Measurements from ENCODE around the gene SASH3. TPM values are rescaled to one million over a fixed set of nuclear protein-coding genes. Genes with fewer than 3 reads are reported as not detected.

The SASH3 gene
- total RNA-seq, 1 experiment from 2014 or later: 0.42 TPM

DNA sequence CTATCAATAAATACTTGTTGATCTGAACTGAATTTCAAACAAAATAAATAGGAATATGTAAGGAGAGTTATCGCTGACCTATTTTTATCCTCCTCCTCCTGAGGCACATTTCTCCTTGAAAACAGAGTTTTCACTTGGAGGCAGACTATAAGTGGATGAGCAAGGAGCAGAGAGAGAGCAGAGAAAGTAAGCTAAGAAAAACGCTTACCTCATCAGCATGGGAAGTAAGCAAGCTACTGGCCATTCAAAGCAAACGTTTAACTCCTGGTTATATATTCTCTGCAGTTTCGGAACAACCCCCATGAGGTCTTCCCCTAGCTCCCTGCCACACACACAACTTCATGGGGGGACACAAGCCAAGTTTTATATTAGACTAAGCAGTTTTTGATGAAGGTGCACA lies 50.7 kb downstream of the SASH3 start:
- Histone ChIP-seq H3K27me3 (ENCODE audit: insufficient read depth, low read length) (no peaks in the 10 kb centered on the region), H3K9me3 (ENCODE audit: control insufficient read depth in 1 of 2, insufficient read depth in 1 of 2, low read depth in 1 of 2, low read length in 2 of 2) (no peaks in the 10 kb centered on the region), H3K79me2 (ENCODE audit: insufficient read depth, low read length) (0 out of 2 replicates have a peak, but pooled peaks cover 3% of the 10 kb centered on the region), H4K20me1 (ENCODE audit: insufficient read depth) (no peaks in the 10 kb centered on the region), H2AFZ (ENCODE audit: low read depth, low read length, poor library complexity, severe bottlenecking) (no peak overlapping the region), H3K27ac (ENCODE audit: low read depth, low read length) (no peak overlapping the region), H3K9ac (ENCODE audit: low read length) (no peak overlapping the region), H3K36me3 (ENCODE audit: control insufficient read depth in 1 of 2, insufficient read depth in 2 of 2, low read length in 2 of 2) (no peaks in the 10 kb centered on the region), H3K4me1 (ENCODE audit: control insufficient read depth in 1 of 2, insufficient read depth in 2 of 2, low read length in 2 of 2) (no peaks in the 10 kb centered on the region), H3K9me2 (ENCODE audit: insufficient read depth) (no peaks in the 10 kb centered on the region), H3K4me2 (ENCODE audit: low read length) (no peak overlapping the region), H3K4me3 (replicated peaks in 1 of 2; ENCODE audit: low read depth in 1 of 2, low read length in 2 of 2) (no peak overlapping the region)
- TF ChIP-seq TCF7L2 (IDR thresholded peaks at IDR 0.05; ENCODE audit: borderline replicate concordance, extremely low read depth, insufficient read depth, insufficient read length) (no peak), SP1 (IDR thresholded peaks at IDR 0.05; ENCODE audit: low read depth) (no peak)
- TF ChIP-seq, protein P1, sequence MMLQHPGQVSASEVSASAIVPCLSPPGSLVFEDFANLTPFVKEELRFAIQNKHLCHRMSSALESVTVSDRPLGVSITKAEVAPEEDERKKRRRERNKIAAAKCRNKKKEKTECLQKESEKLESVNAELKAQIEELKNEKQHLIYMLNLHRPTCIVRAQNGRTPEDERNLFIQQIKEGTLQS (IDR thresholded peaks at IDR 0.05): no peak
- ATAC-seq (no peak), DNase-seq (ENCODE audit: low read depth, low spot score) (no peak)
- ChIA-PET CTCF (no interaction called here), RAD21 (ENCODE audit: low non-redundant PET in 1 of 2, low total read pairs in 2 of 2, uncharacterized antibody in 2 of 2, unreplicated experiment in 2 of 2) (no interaction called here), POLR2A (no interaction called here)
- intact Hi-C loops (cut with micrococcal nuclease): no loop called here
- BruUV-seq (replicated peaks): no TSS peak

DNA sequence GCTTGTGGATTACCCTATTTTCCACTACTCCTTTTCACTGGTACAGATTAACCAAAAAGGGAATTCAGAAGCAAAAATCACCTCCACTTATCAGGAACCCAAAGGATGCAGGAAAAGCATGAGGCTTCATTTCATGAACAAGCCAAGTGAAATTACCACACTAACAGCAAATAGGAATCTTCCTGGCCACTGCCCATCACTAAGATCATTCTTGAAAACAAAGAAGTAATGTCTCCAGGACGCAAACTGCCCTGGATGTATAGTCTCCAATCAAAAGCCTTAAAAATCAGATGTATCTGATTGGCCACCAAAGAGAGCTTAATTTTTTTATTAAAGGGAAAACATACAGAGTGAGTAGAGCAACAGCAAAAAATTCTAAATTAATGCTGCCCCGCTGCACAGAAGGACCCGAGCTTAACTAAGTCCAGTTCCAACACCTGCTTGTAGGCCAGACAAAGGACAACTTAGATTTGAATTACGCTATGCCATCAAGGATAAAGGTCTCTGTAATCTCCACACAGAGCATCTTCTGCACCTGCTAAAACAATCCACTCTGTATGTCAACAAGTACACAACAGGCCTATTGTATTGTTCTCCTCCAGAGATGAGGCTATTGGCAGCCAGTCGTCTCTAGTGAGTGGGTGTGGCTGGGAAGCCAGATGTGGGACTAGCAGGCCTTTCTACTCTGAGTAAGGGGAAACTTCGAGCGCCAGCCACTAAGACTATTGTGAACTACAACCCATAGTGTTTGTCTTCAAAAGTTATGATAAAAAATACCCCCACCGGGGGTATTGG lies 51.5 kb downstream of the SASH3 start:
- intact Hi-C loops (cut with micrococcal nuclease): no loop called here
- no peaks in the 10 kb centered on the region for H3K9me2 ChIP-seq (ENCODE audit: insufficient read depth)
- DNase-seq (ENCODE audit: low read depth, low spot score): no peak
- H3K4me3 ChIP-seq (replicated peaks in 1 of 2; ENCODE audit: low read depth in 1 of 2, low read length in 2 of 2): no peak overlapping the region
- ChIA-PET RAD21 (ENCODE audit: low non-redundant PET in 1 of 2, low total read pairs in 2 of 2, uncharacterized antibody in 2 of 2, unreplicated experiment in 2 of 2) (no interaction called here), POLR2A (no interaction called here), CTCF (no interaction called here)
- no peak overlapping the region for H3K27ac ChIP-seq (ENCODE audit: low read depth, low read length)
- ATAC-seq: no peak
- TF ChIP-seq ZFX (IDR thresholded peaks at IDR 0.05): no peak
- no peak for TF ChIP-seq POLR2A (IDR thresholded peaks at IDR 0.05; ENCODE audit: borderline replicate concordance, extremely low read depth, insufficient read depth, insufficient read length)
- no peak for TF ChIP-seq POLR2AphosphoS5 (IDR thresholded peaks at IDR 0.05; ENCODE audit: low read depth, low read length)
- TF ChIP-seq, protein P2, sequence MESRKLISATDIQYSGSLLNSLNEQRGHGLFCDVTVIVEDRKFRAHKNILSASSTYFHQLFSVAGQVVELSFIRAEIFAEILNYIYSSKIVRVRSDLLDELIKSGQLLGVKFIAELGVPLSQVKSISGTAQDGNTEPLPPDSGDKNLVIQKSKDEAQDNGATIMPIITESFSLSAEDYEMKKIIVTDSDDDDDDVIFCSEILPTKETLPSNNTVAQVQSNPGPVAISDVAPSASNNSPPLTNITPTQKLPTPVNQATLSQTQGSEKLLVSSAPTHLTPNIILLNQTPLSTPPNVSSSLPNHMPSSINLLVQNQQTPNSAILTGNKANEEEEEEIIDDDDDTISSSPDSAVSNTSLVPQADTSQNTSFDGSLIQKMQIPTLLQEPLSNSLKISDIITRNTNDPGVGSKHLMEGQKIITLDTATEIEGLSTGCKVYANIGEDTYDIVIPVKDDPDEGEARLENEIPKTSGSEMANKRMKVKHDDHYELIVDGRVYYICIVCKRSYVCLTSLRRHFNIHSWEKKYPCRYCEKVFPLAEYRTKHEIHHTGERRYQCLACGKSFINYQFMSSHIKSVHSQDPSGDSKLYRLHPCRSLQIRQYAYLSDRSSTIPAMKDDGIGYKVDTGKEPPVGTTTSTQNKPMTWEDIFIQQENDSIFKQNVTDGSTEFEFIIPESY (IDR thresholded peaks at IDR 0.05; ENCODE audit: extremely low read depth, insufficient replicate concordance, low read length): no peak
- TF ChIP-seq, protein P1 (IDR thresholded peaks at IDR 0.05): no peak
- TF ChIP-seq RAD21 (IDR thresholded peaks at IDR 0.05; ENCODE audit: low read depth): no peak
- no peak for TF ChIP-seq YY1 (IDR thresholded peaks at IDR 0.05; ENCODE audit: extremely low read depth, insufficient replicate concordance, low read depth, low read length)
- no peak for TF ChIP-seq ZNF274 (IDR thresholded peaks at IDR 0.05; ENCODE audit: low read depth, low read length)
- no peak for TF ChIP-seq ELF1 (IDR thresholded peaks at IDR 0.05; ENCODE audit: borderline replicate concordance, low read depth)
- TF ChIP-seq EGR1 (IDR thresholded peaks at IDR 0.05; ENCODE audit: low read depth): no peak
- TF ChIP-seq SP1 (IDR thresholded peaks at IDR 0.05; ENCODE audit: low read depth): no peak
- TF ChIP-seq EZH2phosphoT487 (IDR thresholded peaks at IDR 0.05; ENCODE audit: borderline replicate concordance): no peak
- no peak for TF ChIP-seq CEBPB (IDR thresholded peaks at IDR 0.05; ENCODE audit: low read depth)
- no peak for TF ChIP-seq JUND (IDR thresholded peaks at IDR 0.05)
- TF ChIP-seq, protein P3, sequence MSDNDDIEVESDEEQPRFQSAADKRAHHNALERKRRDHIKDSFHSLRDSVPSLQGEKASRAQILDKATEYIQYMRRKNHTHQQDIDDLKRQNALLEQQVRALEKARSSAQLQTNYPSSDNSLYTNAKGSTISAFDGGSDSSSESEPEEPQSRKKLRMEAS (IDR thresholded peaks at IDR 0.05): no peak
- no peak for TF ChIP-seq CBX3 (IDR thresholded peaks at IDR 0.05; ENCODE audit: low read depth)
- TF ChIP-seq SRF (IDR thresholded peaks at IDR 0.05; ENCODE audit: low read depth): no peak
- no peak for TF ChIP-seq EZH2 (IDR thresholded peaks at IDR 0.05)
- no peaks in the 10 kb centered on the region for H4K20me1 ChIP-seq (ENCODE audit: insufficient read depth)
- no peak overlapping the region for H2AFZ ChIP-seq (ENCODE audit: low read depth, low read length, poor library complexity, severe bottlenecking)
- no TSS peak for BruUV-seq (replicated peaks)
- H3K9me3 ChIP-seq (ENCODE audit: control insufficient read depth in 1 of 2, insufficient read depth in 1 of 2, low read depth in 1 of 2, low read length in 2 of 2): no peaks in the 10 kb centered on the region
- no peak overlapping the region for H3K9ac ChIP-seq (ENCODE audit: low read length)
- no peak overlapping the region for H3K4me2 ChIP-seq (ENCODE audit: low read length)
- 0 out of 2 replicates have a peak, but pooled peaks cover 3% of the 10 kb centered on the region for H3K79me2 ChIP-seq (ENCODE audit: insufficient read depth, low read length)
- no peaks in the 10 kb centered on the region for H3K4me1 ChIP-seq (ENCODE audit: control insufficient read depth in 1 of 2, insufficient read depth in 2 of 2, low read length in 2 of 2)
- H3K27me3 ChIP-seq (ENCODE audit: insufficient read depth, low read length): no peaks in the 10 kb centered on the region
- H3K36me3 ChIP-seq (ENCODE audit: control insufficient read depth in 1 of 2, insufficient read depth in 2 of 2, low read length in 2 of 2): no peaks in the 10 kb centered on the region

All from HCT116 (cell line).